Mucosa of gallbladder (tissue), 1 donor: ENCODE results near the gene NEDD8. TPM values are rescaled to one million over a fixed set of nuclear protein-coding genes. Genes with fewer than 3 reads are reported as not detected.
A peak's percentile ranks its signal among the peaks of the same experiment; 100 is the strongest.

Source experiments
- DNase-seq: peaks from one replicate; pipeline ENCODE4 v3.0.0-alpha.2; 2020; ENCODE audit warnings: low spot score
- total RNA-seq: library from RNA; stranded (reverse); gene quantifications from one replicate; pipeline ENCODE4 v1.2.1, GENCODE V29; 2021
- donor health status: DM: no; HTN: no; CAD: no.

Gene NEDD8
- 121 TPM for total RNA-seq

DNA sequence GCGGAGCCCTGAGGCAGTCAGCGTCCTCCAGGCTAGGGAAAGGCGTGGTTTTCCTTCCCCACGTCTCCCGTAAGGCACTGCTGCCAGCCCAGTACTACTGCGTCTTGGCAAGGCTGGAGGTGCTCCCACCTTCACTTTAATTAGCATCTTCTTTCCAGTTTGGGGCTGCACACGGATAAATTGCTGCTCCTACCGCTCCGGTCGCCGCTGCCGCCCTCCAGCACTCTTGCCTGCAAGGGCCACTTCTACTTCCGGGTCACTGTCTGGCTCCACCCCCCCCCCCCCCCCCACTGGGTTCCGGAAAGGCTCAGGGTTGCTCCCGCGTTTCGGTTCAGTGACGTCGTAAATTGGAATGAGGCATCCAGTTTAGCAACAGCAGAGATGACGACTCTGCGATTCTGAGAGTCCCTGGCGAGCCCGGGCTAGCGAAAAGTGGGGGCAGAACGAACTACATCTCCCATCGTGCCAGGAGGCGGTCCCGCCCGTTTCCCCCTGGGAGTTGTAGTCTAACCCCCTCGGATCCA lies at the start of gene NEDD8:
TSS of gene NEDD8 (minus strand) at position 247 of the 524 bp plus-strand sequence. CDS start at position 147, 100 bp downstream.
- peak; percentile 90 for DNase-seq

DNA sequence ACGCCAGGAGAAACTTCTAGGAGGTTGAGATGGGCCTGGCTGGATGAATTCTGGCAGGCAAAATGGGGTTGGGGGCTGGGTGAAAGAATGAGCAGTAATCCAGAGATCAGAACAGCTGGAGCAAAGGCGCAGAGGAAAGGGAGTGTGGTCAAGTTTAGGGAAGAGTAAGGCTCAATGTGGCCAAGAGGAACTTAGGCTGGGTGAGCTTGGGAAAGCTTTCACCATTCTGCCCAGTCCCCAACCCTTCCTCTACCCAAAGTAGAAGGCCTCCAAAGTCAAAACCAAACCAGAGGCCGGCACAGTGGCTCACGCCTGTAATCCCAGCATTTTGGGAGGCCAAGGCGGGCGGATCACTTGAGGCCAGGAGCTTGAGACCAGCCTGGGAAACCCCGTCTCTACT lies 49.5 kb upstream of the NEDD8 start:
- no peak for DNase-seq

DNA sequence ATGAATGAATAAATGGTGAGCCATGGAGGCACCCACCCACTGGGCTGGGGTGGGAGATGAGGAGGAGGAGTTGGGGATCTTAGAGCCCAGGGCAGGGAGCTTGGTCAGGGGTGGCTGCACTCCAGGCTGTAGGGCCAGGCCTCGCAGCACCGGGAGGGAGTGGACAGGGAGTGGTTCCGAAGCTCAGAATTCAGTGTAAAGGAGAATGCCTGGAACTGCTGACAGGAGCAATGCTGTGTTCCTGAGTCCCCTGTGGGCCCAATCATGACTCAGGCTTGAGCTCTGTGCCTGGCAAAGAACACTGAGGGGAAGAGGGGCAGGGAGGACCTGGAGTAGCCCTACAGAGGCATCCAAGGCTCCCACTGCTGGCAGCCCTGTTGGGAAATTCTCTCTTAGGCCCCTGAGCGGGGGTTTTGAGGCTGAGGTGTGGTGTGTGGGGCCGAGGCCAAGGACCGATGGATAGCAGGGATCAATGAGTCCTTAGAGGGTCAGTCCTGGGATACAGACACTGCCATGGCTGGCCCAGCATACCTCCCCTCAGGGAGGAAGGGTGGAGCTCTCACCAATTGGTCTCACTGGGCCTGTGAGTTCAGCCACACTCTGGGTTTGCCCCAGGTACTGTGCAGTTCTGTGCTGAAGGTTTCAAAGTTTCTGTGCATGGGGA lies 48.8 kb upstream of the NEDD8 start:
- no peak for DNase-seq

DNA sequence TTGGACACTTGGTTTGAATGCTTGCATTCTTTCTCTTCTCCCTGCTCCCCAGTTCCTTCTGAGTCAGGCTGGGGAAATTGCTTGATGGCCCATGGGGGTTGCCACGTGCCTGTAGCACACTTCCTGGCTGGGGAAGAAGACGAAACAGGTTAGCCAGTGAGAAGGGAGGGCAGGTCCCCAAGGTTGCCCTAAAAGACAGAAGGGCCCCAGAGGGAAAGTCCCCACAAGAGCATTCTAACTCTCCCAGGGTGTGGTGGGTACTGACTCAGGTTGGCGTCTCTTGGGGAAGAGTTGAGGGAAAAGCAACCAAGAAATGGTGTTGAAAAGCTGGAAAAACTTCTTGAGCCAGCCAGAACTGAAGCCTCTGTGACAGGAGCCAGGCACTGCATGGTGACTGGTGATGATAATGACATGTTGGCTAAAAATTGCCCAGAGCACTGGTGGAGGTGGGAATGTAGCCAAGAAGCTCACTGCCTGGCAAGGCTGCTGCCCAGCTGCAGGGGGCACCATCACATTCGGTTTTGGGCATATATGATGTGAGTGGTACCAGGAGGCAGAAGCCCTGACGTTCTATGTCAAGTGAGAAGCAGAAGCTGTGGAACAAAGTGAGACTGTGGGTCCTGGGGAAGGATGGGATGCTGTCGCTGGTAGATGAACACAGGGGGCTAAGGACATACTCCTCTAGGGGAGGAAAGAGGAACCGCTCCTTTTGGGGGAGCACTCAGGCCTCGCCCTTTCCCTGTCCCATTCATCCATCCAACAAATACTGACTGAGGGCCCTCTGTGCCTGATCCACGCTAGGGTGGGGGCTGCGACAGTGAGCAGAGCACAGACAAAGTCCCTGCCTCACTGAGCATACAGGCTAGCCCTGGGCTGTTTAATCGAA lies 47.4 kb upstream of the NEDD8 start:
- no peak for DNase-seq

DNA sequence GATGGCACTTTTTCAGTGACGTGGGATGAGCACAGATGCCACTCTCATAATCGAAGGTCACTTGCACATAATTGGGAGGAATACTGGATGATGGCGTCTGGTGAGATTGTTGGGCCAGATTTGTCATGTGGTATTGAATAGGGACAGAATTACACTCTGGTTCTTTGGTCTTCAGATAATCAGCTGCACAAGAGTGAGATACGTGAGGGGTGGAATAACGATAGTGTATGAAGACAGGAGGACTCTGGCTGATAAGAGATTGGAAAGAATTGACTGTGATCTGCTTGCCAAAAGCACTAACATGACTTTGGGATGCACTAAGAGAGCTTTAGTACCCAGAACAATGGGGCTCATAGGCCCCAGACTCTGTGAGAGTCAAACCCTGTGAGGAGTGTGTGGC lies 46.3 kb upstream of the NEDD8 start:
- no peak for DNase-seq

DNA sequence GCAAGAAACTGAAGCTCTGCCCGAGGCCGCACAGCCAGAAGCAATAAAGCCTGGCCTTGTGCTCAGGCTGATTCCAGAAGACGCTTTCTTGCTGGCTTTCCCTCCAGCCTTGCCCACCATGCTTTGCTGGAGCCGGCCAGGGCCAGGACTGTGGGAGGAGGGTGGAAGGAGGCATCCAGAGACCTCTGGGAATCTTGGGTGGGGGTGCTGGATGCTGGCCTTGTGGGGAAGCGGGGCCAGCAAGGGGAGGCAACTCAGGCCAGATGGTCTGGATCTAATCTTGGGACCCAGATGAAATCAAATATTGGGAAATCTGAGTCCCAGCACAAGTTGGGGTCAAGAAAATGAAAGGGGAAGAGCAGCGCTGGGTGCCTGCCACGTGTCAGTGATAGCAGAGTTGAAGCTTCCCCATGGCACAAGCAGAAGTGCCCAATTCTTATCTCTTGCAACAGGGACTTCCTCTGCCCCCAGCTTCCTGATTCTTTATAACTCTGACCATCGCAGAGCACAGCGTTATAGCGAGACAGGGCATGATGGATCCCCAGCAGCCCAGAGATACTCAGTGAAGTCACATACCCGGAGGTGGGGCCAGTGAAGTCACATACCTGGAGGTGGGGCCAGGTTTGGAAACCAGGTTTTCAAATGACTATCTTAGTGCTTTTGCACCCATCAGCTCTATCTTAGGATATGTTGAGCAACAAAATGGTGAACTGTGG lies 45.6 kb upstream of the NEDD8 start:
- DNase-seq, result peak; percentile 29

DNA sequence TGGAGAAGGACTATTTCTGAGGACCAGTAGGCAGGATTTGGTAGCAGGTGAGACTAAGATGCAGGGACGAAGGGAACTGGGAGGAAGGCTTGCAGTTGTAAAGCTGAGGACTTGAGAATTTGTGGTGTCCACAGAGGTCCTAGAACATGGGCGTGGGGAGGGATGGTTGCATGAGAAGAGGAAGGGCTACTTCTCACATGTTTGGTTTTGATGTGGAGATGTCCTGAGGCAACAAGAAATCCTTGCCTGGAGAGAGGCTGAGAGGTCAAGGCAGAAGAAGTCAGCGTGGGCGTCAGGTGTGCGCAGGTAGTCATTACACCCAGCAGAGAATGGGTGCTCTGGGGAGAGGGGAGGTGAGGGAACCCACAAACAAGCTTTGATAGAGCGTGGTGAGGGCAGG lies 44.9 kb upstream of the NEDD8 start:
- no peak for DNase-seq

DNA sequence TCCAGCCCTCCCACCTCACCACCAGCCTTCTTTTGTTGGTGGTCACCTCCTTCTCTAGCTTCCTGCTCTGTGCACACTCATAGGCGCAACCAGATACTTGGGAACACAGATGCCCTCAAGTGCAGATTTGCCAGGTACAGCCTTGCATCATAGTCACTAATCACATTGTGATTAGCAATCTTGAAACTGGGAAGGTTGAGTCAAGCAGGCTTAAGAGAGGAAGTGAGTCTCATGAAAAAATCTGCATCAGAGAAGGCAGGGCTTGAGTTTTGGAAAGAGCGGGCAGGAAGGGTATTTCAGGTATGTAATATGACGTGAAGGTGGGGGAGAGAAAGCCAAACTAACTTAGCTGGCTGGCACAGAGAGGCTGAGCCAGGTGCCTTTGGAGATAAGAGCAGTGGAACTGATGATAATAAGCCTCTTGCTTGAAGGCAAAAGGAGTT lies 42.0 kb upstream of the NEDD8 start:
- DNase-seq, result no peak

DNA sequence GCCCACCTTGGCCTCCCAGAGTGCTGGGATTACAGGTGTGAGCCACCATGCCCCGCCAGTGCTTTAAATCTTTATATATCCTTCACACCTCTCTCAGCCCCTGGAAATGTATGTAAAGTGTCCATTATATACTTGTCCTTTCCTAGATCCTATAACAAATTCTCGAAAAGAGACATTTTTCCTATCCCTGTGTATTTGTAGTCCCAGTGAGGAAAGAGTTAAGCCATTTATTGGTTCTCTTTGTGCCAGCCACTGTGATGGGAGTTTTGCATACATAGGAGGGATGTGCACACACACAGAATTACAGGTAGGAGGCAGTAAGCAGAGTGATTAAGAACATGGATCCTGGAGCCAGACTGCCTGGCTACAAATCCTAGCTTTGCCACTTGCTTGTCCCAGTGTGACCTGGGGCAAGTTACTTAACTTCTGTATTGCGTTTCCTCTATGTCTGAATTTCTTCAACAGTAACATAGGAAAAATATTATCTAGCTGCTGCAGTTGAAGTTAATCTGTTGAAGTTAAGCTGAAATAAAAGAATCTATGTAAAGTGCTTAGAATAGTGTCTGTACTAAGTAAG lies 41.3 kb upstream of the NEDD8 start:
- no peak for DNase-seq

DNA sequence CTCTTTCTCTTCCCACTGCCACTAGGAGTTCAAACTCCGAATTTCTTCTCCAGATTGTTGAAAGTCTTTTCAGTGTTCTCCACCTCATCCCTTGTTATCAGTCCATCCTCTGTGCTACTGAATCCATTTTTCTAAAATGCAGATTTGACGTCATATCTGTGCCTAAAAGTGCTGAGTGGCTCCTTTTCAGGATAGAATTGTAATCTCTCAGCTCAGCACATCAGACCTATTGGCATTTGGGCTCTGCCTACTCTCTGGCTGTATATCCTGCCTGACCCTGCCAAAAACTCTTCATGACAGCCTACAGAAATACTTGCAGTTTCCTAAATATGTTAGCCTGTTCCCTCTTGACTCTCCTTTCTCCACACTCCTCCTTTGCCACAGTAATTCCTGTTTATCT lies 40.3 kb upstream of the NEDD8 start:
- no peak for DNase-seq

DNA sequence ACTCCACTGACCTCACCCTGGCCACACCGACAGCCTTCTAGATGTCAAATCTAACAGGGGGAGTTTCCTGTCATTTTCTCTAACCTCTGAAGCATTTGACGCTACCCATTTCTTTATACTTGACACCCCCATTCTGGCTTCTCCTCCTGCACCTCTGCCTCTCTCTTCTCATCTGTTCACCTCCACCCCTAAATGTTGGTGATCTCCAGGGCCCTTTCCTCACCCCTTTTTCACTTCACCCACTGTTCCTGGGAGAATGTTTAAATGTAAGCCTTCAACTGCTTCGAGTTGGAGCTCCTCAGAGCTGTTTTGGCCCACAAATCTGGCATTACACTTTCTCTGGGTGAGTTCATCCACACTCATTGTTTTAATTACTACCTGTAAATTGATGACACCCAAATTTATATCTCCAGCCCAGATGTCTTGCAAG lies 39.7 kb upstream of the NEDD8 start:
- no peak for DNase-seq

DNA sequence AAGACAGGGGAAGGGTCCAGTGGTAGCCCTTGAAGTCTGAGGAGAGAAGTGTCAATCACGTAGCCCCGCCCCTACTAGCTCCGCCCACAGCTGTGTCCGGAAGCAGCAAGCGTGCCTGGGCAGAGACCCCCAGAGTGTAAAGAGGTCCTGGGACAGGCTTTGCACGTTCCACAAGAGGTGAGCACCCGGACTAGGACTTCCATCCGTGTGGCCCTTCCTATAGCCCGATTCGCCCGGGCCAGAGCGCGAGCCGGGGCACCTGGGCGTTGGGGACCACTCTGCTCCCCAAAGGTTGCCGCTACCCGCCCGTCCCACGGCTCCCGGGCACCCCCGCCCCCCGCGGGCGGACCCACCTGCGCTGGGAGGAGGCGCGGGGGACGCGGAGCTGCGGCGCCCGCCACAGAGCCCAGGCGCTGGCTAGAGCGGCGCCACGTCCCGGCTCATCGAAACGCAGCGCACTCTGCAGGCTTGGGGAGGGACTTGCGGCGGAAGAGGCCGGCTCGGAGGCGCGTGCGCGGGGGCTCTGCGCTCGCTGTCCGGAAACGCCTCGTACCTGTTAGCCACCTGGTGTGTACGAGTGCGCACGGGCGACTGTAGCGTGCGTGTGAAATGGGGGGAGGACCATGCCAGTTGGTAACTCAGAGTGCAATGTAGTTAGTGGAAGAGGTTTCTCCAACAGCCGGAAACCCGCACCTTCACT lies 39.1 kb upstream of the NEDD8 start, which contains the start of gene RABGGTA:
TSS of gene RABGGTA (minus strand) at position 464 of the 700 bp plus-strand sequence. CDS start 482 bp downstream, outside the sequence.
- peak; percentile 89 for DNase-seq

DNA sequence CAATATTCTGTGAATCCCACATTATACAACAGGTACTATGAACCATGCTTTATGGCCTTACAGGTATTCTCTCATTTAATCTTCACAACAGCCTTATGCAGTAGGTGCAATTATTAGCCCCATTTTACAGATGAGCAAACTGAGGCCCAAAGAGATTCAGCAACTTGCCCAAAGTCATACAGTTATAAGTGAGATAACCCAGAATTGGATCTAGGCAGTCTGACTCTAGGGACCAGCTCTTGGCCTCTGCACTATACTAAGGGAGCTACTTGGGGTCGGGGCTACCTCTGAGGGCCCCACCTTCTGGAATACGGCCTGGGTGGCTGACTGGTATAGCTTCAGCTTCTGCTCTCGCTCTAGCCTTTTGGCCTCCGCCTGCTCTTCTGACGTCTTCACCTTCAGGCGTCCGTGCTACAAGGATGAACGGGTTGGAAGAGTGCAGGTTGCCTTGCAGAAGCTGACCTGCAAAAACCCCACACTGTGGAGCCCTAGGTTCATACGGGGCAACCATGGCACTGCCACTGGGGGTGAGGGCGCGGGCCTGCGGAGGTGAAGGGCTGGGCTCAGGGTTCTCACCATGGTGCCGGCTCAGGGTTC lies 38.5 kb upstream of the NEDD8 start:
- DNase-seq, result no peak

DNA sequence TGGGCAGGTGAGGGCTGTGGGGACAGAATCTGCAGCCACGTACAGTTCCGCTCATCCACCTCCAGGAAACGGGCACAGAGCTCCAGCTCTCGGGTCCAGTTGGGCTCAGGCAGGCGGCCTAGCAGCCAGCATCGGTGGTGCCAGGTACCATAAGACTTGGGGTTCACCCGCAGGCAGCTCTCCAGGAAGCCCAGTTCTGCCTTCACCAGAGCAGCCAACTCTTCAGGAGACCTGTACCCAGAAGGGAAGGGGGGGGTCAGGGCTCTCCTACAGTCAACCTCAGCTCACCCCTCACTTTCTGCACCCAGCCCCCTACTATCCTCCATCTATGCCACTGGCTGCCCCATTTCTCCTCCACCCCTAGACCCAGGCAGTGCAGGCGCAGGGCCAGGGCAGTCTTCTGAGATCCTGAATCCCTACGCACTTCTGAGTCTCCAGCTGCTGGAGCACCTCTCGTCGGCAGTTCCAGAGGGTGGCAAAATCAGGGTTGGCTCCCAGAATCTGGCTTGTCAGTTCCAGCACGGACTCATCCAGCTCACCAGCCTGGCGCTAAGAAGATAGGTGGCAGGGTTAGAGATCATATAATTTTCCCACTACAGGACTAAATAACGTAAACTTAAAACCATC lies 37.9 kb upstream of the NEDD8 start:
- DNase-seq, result no peak

DNA sequence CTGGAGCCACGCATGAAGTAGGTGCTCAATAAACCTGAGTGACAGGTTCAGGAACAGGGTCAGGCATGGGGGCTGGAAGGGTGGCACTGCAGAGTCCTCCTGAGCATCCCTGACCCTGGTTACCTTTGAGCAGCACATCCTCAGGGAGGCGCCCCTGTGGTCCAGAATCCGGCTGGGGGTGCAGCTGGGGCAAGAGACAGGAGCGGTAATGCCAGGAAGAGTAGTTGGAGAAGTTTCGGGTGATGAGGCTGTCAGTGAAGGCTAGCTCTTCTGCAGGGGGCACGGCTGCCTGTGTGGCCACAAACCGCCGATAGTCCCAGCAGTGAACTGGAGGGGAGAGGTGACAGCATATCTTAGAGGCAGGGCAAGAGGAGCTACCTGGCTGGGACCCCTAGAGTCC lies 37.2 kb upstream of the NEDD8 start:
- no peak for DNase-seq

DNA sequence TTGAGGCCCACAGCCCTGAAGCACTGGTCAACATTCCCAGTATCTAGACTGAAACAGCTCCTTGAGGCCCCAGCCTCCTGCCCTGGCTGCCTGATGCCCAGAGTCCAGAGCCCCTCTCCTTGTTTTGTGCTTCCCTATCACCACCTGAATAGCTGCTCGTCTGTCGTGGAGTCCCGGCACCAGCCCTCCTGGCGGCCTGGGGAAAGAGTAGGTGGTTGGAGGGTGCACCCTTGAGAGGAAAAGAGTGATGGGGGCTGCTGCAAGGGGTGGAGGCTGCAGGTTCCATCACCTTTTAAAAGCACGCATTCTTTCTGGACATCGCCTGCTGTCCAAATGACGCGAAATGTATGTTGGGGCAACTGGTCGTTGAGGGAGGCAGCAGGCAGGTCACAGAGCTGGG lies 36.1 kb upstream of the NEDD8 start:
- DNase-seq, result no peak

DNA sequence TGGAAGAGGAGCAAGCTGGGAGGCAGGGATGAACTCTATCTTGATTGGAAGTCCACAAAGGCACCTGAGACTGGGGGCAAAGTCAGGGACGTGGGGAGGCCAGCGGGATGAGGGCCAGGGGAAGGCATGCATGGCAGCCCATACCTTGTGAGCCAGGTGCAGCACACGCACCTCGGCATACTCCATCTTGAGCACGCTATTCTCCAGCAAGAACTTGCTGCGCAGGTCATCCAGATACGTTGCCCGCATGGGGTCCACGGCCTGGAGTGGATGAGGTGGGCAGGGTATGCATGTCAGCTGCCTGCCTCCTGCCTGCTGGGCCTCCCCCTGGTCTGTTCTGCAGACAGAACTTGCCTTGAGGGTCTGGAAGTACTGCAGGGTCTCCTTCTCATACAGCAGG lies 35.3 kb upstream of the NEDD8 start:
- no peak for DNase-seq

DNA sequence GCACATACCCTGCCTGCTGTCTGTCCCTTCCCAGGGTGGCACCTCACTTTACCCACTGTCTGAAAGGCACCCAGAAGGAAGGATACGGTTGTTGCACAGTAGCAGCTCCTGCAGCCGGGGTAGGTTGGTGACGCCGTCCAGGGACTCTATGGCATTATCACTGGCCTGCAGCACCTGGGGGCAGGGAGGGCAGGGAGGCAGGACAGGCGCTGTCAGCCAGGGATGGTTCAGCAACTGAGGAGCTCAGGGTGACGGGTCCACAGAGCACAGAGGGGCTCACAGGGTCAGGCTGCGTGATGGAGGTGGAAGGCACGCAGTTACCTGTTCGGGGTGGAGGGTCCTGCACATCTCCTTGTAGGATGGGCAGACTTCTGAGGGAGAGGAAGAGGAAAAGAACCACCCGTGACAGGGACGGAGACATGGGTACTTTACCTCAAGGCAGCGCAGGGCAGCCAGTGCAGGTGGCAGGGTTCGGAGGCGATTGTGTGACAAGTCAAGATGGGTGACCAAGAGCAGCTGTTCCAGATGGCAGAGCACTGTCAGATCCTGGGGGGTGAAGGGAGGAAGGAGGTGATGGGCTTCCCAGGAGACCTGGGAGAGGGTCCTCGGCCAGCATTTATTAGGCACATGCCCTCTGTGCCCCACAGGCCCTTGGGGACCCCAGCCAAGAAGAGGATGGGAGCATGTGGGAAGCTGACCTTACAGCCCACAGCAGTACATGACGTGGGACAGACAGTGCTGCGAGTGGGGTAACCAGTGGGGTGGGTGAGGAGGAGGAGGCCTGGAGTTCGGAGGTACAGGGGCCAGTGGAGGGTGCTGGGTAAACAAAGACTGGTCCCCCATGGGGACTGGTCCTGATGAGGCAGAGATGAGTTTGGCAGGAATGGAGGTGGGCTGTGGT lies 34.4 kb upstream of the NEDD8 start:
- no peak for DNase-seq

DNA sequence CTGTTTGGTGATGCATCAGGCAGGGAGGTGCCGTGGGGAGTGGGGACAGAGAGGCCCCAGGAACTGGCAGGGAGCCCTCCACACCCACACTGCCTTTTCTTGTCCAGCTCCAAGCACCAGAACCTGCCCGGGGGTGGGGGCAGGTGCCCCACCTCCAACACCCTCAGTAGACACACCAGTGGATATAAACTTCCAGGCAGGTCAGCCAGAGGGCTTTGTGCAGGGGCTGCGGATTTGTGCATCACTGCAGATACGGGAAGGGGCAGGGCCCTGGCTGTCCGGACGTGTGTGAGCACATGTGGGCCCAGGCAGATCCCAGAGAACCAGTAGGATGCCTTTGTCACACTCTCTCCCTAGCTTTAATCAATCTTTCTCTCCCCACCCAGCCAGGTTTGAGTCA lies 32.1 kb upstream of the NEDD8 start:
- DNase-seq, result no peak
